Prostate gland (tissue), 2 donors: Measurements from ENCODE around the gene RPL26.

Source experiments
- CTCF ChIP-seq, 4 experiments: fragments of 200-600 bp in 2 of 4; fragments of 450-650 bp in 2 of 4; sonication (generic) in 2 of 4; IDR thresholded peaks; 1 replicate in 3 of 4; 2 replicates in 1 of 4; pipeline ENCODE4 v1.5.1; 2016 to 2019; ENCODE audit warnings: antibody characterized with exemption in 4 of 4, mild to moderate bottlenecking in 2 of 4, moderate library complexity in 2 of 4
- POLR2A ChIP-seq: fragments of 450-650 bp; IDR thresholded peaks from one replicate; pipeline ENCODE4 v1.6.1; 2016; ENCODE audit warnings: antibody characterized with exemption, mild to moderate bottlenecking

- no peak for TF ChIP-seq CTCF (IDR thresholded peaks at IDR 0.05)
- TF ChIP-seq POLR2A, result no peak
These were observed 727 bp downstream of the RPL26 start for GRCh38 chr17:8382052-8382879.
